CD4-positive, CD25-positive, alpha-beta regulatory T cell (primary cell): ENCODE results near the gene KRCC1. TPM values are rescaled to one million over a fixed set of nuclear protein-coding genes. Genes with fewer than 3 reads are reported as not detected.

ENCODE experiments used
- ATAC-seq, 2 donors: fragments of 150-1000 bp; cut with Tn5 transposase; one replicate each; pipeline ENCODE4 v1.10.0; 2021; ENCODE audit warnings: low read depth in 2 of 2, moderate number of reproducible peaks in 2 of 2, moderate library complexity in 1 of 2
- DNase-seq, 3 donors: peaks; one replicate each; pipeline versions ENCODE4 v3.0.0 to v3.0.0-alpha.2; 2012 to 2022; ENCODE audit warnings: mixed read lengths in 1 of 3
- H3K27ac ChIP-seq: one replicate; pipeline ENCODE4 v1.7.0; 2013; ENCODE audit warnings: mild to moderate bottlenecking, low read length; ENCODE audit not compliant: insufficient read depth, poor library complexity, severe bottlenecking
- H3K27me3 ChIP-seq: one replicate; pipeline ENCODE4 v1.7.0; 2013; ENCODE audit warnings: low read length; ENCODE audit not compliant: control insufficient read depth, insufficient read depth
- H3K36me3 ChIP-seq: one replicate; pipeline ENCODE4 v1.7.0; 2013; ENCODE audit warnings: mild to moderate bottlenecking, low read length, moderate library complexity; ENCODE audit not compliant: control insufficient read depth, insufficient read depth
- H3K4me1 ChIP-seq: 2 replicates; pipeline ENCODE4 v1.7.0; 2013; ENCODE audit warnings: mild to moderate bottlenecking, low read length; ENCODE audit not compliant: insufficient read depth, control insufficient read depth, poor library complexity, severe bottlenecking
- H3K4me3 ChIP-seq: one replicate; pipeline ENCODE4 v1.7.0; 2013; ENCODE audit warnings: low read depth, mild to moderate bottlenecking, low read length, moderate library complexity
- H3K9me3 ChIP-seq, 2 experiments: 1 replicate in 1 of 2; 2 replicates in 1 of 2; pipeline ENCODE4 v1.7.0; 2013; ENCODE audit warnings: low read length in 2 of 2, mild to moderate bottlenecking in 1 of 2, moderate library complexity in 1 of 2; ENCODE audit not compliant: control insufficient read depth in 2 of 2
- H3K27ac Mint-ChIP-seq, 3 donors: one replicate each; pipeline ENCODE4 v1.8.0; 2020 to 2022; ENCODE audit warnings: mild to moderate bottlenecking in 3 of 3, mixed read lengths in 3 of 3, moderate library complexity in 2 of 3
- H3K27me3 Mint-ChIP-seq: one replicate; pipeline ENCODE4 v1.8.0; 2022; ENCODE audit warnings: mild to moderate bottlenecking, mixed read lengths
- H3K36me3 Mint-ChIP-seq: one replicate; pipeline ENCODE4 v1.8.0; 2020; ENCODE audit warnings: mixed read lengths
- H3K4me1 Mint-ChIP-seq, 4 donors: one replicate each; pipeline ENCODE4 v1.8.0; 2020 to 2022; ENCODE audit warnings: mixed read lengths in 4 of 4, mild to moderate bottlenecking in 1 of 4
- H3K4me3 Mint-ChIP-seq, 4 donors: one replicate each; pipeline ENCODE4 v1.8.0; 2020 to 2022; ENCODE audit warnings: mild to moderate bottlenecking in 4 of 4, mixed read lengths in 4 of 4, moderate library complexity in 3 of 4
- H3K9me3 Mint-ChIP-seq, 7 donors: one replicate each; pipeline ENCODE4 v1.8.0; 2020 to 2022; ENCODE audit warnings: mixed read lengths in 7 of 7, mild to moderate bottlenecking in 3 of 7, moderate library complexity in 2 of 7
- polyA plus RNA-seq, 4 donors: library from polyadenylated mRNA; unstranded; fragments of 300-500 nt; fragmentation: Illumina TruSeq; gene quantifications; one replicate each; pipeline ENCODE4 v1.2.3, GENCODE V29; 2021
- total RNA-seq: library from RNA; stranded (reverse); gene quantifications from one replicate; pipeline ENCODE4 v1.2.3, GENCODE V29; 2022

The KRCC1 gene
- total RNA-seq (11.8 TPM), polyA plus RNA-seq (10 to 100 TPM; 37.1 to 41.9 (median 41.0) TPM)

GRCh38 chr2:88055371-88056128 is at the start of gene KRCC1:
Gene KRCC1 (minus strand): TSS chr2:88055783. CDS start chr2:88028563, 27,220 bp downstream.
- H3K36me3 Mint-ChIP-seq, result peaks cover 3% of the 10 kb centered on the region
- Histone ChIP-seq H3K9me3 (no peaks in the 10 kb centered on the region), H3K27ac (peak within 1 kb of the TSS; percentile 93), H3K36me3 (no peaks in the 10 kb centered on the region), H3K4me1 (peaks cover 34% of the 10 kb centered on the region), H3K4me3 (peak within 1 kb of the TSS; percentile 96), H3K27me3 (no peaks in the 10 kb centered on the region)
- peaks cover 4% of the 10 kb centered on the region for H3K27me3 Mint-ChIP-seq
- H3K4me1 Mint-ChIP-seq, result peaks cover 34 to 47% (median 42%) of the 10 kb centered on the region in 4 donors
- ATAC-seq (peak; percentile 94 to 97), DNase-seq (peak; percentile 93 to 98 (median 94))
- no peaks in the 10 kb centered on the region for H3K9me3 Mint-ChIP-seq
- peak within 1 kb of the TSS; percentile 98 for H3K27ac Mint-ChIP-seq
- H3K4me3 Mint-ChIP-seq, result peak within 1 kb of the TSS; percentile 93 to 97 (median 96)

- ATAC-seq (no peak), DNase-seq (no peak)
- no peaks in the 10 kb centered on the region for H3K36me3 ChIP-seq
- Mint-ChIP-seq H3K36me3 (no peaks in the 10 kb centered on the region), H3K9me3 (peaks cover 0 to 2% (median 0%) of the 10 kb centered on the region in 7 donors), H3K4me1 (no peaks in the 10 kb centered on the region), H3K27ac (no peak overlapping the region), H3K4me3 (no peak overlapping the region), H3K27me3 (peaks cover 4% of the 10 kb centered on the region)
- H3K4me3 ChIP-seq, result no peak overlapping the region
- peaks cover 2% of the 10 kb centered on the region for H3K27me3 ChIP-seq
- H3K4me1 ChIP-seq, result no peaks in the 10 kb centered on the region
- H3K9me3 ChIP-seq, result no peaks in the 10 kb centered on the region
- no peak overlapping the region for H3K27ac ChIP-seq
These were observed 44.9 kb upstream of the KRCC1 start for GRCh38 chr2:88100489-88100858.

GRCh38 chr2:88099798-88100488 is 44.4 kb upstream of the KRCC1 start:
- Mint-ChIP-seq H3K4me3 (no peak overlapping the region), H3K9me3 (peaks cover 0 to 2% (median 0%) of the 10 kb centered on the region in 7 donors), H3K27me3 (peaks cover 4% of the 10 kb centered on the region), H3K4me1 (no peaks in the 10 kb centered on the region), H3K36me3 (no peaks in the 10 kb centered on the region), H3K27ac (no peak overlapping the region)
- no peak overlapping the region for H3K27ac ChIP-seq
- H3K9me3 ChIP-seq, result no peaks in the 10 kb centered on the region
- no peaks in the 10 kb centered on the region for H3K4me1 ChIP-seq
- no peak for DNase-seq
- H3K36me3 ChIP-seq, result no peaks in the 10 kb centered on the region
- ATAC-seq, result no peak
- no peak overlapping the region for H3K4me3 ChIP-seq
- H3K27me3 ChIP-seq, result peaks cover 2% of the 10 kb centered on the region

GRCh38 chr2:88098558-88098900 is 42.9 kb upstream of the KRCC1 start:
- no peak overlapping the region for H3K27ac ChIP-seq
- H3K27me3 ChIP-seq, result peaks cover 2% of the 10 kb centered on the region
- Mint-ChIP-seq H3K4me3 (no peak overlapping the region), H3K27ac (no peak overlapping the region), H3K4me1 (no peaks in the 10 kb centered on the region), H3K27me3 (peaks cover 4% of the 10 kb centered on the region), H3K36me3 (no peaks in the 10 kb centered on the region), H3K9me3 (peaks cover 0 to 2% (median 0%) of the 10 kb centered on the region in 7 donors)
- H3K4me3 ChIP-seq, result no peak overlapping the region
- no peaks in the 10 kb centered on the region for H3K9me3 ChIP-seq
- no peaks in the 10 kb centered on the region for H3K4me1 ChIP-seq
- ATAC-seq, result no peak
- no peak for DNase-seq
- no peaks in the 10 kb centered on the region for H3K36me3 ChIP-seq

- Mint-ChIP-seq H3K9me3 (peaks cover 0 to 2% (median 0%) of the 10 kb centered on the region in 7 donors), H3K27me3 (peaks cover 4% of the 10 kb centered on the region), H3K27ac (no peak overlapping the region), H3K4me3 (no peak overlapping the region), H3K4me1 (no peaks in the 10 kb centered on the region), H3K36me3 (no peaks in the 10 kb centered on the region)
- no peak for DNase-seq
- peaks cover 2% of the 10 kb centered on the region for H3K27me3 ChIP-seq
- no peaks in the 10 kb centered on the region for H3K4me1 ChIP-seq
- no peak for ATAC-seq
- H3K4me3 ChIP-seq, result no peak overlapping the region
- H3K36me3 ChIP-seq, result no peaks in the 10 kb centered on the region
- H3K27ac ChIP-seq, result no peak overlapping the region
- no peaks in the 10 kb centered on the region for H3K9me3 ChIP-seq
These were observed 42.4 kb upstream of the KRCC1 start for GRCh38 chr2:88097891-88098557.

GRCh38 chr2:88097192-88097591 is 41.6 kb upstream of the KRCC1 start:
- no peaks in the 10 kb centered on the region for H3K4me1 ChIP-seq
- Mint-ChIP-seq H3K36me3 (no peaks in the 10 kb centered on the region), H3K27ac (no peak overlapping the region), H3K9me3 (no peaks in the 10 kb centered on the region), H3K4me1 (no peaks in the 10 kb centered on the region), H3K27me3 (peaks cover 4% of the 10 kb centered on the region), H3K4me3 (no peak overlapping the region)
- peaks cover 2% of the 10 kb centered on the region for H3K27me3 ChIP-seq
- H3K27ac ChIP-seq, result no peak overlapping the region
- no peaks in the 10 kb centered on the region for H3K36me3 ChIP-seq
- ATAC-seq, result no peak
- H3K9me3 ChIP-seq, result no peaks in the 10 kb centered on the region
- no peak overlapping the region for H3K4me3 ChIP-seq
- DNase-seq, result no peak

- Mint-ChIP-seq H3K4me1 (no peaks in the 10 kb centered on the region), H3K27me3 (peaks cover 4% of the 10 kb centered on the region), H3K27ac (no peak overlapping the region), H3K4me3 (no peak overlapping the region), H3K36me3 (no peaks in the 10 kb centered on the region), H3K9me3 (no peaks in the 10 kb centered on the region)
- no peak for DNase-seq
- no peaks in the 10 kb centered on the region for H3K9me3 ChIP-seq
- no peaks in the 10 kb centered on the region for H3K36me3 ChIP-seq
- no peaks in the 10 kb centered on the region for H3K4me1 ChIP-seq
- ATAC-seq, result no peak
- H3K4me3 ChIP-seq, result no peak overlapping the region
- peaks cover 2% of the 10 kb centered on the region for H3K27me3 ChIP-seq
- no peak overlapping the region for H3K27ac ChIP-seq
These were observed 41.1 kb upstream of the KRCC1 start for GRCh38 chr2:88096708-88097107.
